ENCODE measurements around the gene TMEM263. TPM values are rescaled to one million over a fixed set of nuclear protein-coding genes. Genes with fewer than 3 reads are reported as not detected.

TMEM263 gene
- total RNA-seq, 1 experiment from 2014 or later = 11.8 TPM

DNA sequence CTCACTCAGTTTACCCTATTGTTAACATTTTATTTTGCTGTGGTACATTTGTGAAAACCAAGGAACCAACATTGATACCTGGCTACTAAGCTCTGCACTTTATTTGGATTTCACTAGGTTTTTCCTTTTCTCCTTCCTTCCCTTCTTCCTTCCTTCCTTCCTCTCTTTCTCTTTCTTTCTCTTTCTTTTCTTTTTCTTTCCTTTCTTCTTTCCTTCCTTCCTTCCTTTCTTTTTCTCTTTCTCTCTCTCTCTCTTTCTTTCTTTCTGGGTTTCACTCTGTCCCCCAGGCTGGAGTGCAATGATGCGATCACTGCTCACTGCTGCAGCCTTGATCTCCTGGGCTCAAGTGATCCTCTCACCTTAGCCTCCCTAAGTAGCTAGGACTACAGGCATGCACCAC, 29.1 kb upstream of the TMEM263 start:
- TF ChIP-seq, protein P1, sequence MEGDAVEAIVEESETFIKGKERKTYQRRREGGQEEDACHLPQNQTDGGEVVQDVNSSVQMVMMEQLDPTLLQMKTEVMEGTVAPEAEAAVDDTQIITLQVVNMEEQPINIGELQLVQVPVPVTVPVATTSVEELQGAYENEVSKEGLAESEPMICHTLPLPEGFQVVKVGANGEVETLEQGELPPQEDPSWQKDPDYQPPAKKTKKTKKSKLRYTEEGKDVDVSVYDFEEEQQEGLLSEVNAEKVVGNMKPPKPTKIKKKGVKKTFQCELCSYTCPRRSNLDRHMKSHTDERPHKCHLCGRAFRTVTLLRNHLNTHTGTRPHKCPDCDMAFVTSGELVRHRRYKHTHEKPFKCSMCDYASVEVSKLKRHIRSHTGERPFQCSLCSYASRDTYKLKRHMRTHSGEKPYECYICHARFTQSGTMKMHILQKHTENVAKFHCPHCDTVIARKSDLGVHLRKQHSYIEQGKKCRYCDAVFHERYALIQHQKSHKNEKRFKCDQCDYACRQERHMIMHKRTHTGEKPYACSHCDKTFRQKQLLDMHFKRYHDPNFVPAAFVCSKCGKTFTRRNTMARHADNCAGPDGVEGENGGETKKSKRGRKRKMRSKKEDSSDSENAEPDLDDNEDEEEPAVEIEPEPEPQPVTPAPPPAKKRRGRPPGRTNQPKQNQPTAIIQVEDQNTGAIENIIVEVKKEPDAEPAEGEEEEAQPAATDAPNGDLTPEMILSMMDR (conservative IDR thresholded peaks at IDR 0.05) = no peak
- Mint-ChIP-seq H3K9me3 (peaks cover 7 to 12% of the 10 kb centered on the region in 2 experiments; a peak in 4 of 5 replicates), H3K4me3 (no peak overlapping the region), H3K27ac (no peak overlapping the region), H3K27me3 (ENCODE audit: low read depth) (no peaks in the 10 kb centered on the region; the same call in none of the 2 replicates), H3K4me1 (no peaks in the 10 kb centered on the region), H3K36me3 (ENCODE audit: insufficient read depth in 1 of 3, low read depth in 3 of 3) (peaks cover 0 to 5% (median 1%) of the 10 kb centered on the region in 3 experiments; a peak in 5 of 7 replicates)
- no peaks in the 10 kb centered on the region for H3K79me1 ChIP-seq (ENCODE audit: insufficient read depth, low read depth, low read length, poor library complexity, severe bottlenecking)
- no peaks in the 10 kb centered on the region for H3K4me1 ChIP-seq (ENCODE audit: insufficient read depth, low read length)
- no peaks in the 10 kb centered on the region for H3K9me3 ChIP-seq (ENCODE audit: control insufficient read depth, low read depth, low read length)
- H2BK12ac ChIP-seq (ENCODE audit: insufficient read length, low read depth, low read length) = no peak overlapping the region
- H3K27ac ChIP-seq (ENCODE audit: insufficient read length, low read depth, low read length) = no peak overlapping the region
- no peak overlapping the region for H4K5ac ChIP-seq (ENCODE audit: insufficient read length, low read depth, low read length)
- no peak overlapping the region for H4K91ac ChIP-seq (ENCODE audit: insufficient read length, low read depth, low read length)
- H3K79me2 ChIP-seq (ENCODE audit: insufficient read depth, low read length) = no peaks in the 10 kb centered on the region
- no peak overlapping the region for H3K14ac ChIP-seq (ENCODE audit: insufficient read depth, low read length)
- no peaks in the 10 kb centered on the region for H3K23me2 ChIP-seq (ENCODE audit: insufficient read length, low read depth, low read length, poor library complexity, severe bottlenecking)
- no peaks in the 10 kb centered on the region for H3K27me3 ChIP-seq (ENCODE audit: insufficient read depth, low read length)
- no peak overlapping the region for H3T11ph ChIP-seq (ENCODE audit: low read length)
- no peak overlapping the region for H3K4me2 ChIP-seq (ENCODE audit: insufficient read depth, insufficient read length, low read length)
- no peak overlapping the region for H2BK15ac ChIP-seq (ENCODE audit: low read depth, low read length)
- H2BK20ac ChIP-seq (ENCODE audit: low read depth, low read length, poor library complexity, severe bottlenecking) = no peak overlapping the region
- no peak overlapping the region for H4K8ac ChIP-seq (replicated peaks; ENCODE audit: insufficient read length, low read depth, low read length)
- H2BK120ac ChIP-seq (ENCODE audit: low read depth, low read length, poor library complexity, severe bottlenecking) = no peak overlapping the region
- H4K20me1 ChIP-seq (ENCODE audit: control insufficient read depth, insufficient read depth, insufficient read length) = no peaks in the 10 kb centered on the region
- no peak for DNase-seq
- no peak overlapping the region for H2AFZ ChIP-seq (ENCODE audit: low read length)
- no peak overlapping the region for H2BK5ac ChIP-seq (ENCODE audit: insufficient read length, low read length)
- no peak overlapping the region for H3K4ac ChIP-seq (ENCODE audit: low read depth, low read length)
- H3K56ac ChIP-seq (ENCODE audit: insufficient read length, low read depth, low read length) = no peak overlapping the region
- no peak overlapping the region for H2AK5ac ChIP-seq (ENCODE audit: insufficient read length, low read length)
- WGBS (ENCODE audit: extremely low coverage, insufficient read length, low lambda C conversion rate) = no CpG with 5 or more reads among the region's 1 CpG
- no peak overlapping the region for H3K23ac ChIP-seq (ENCODE audit: insufficient read length, low read depth, low read length)
- H3K9ac ChIP-seq (ENCODE audit: extremely low read depth, insufficient read length, low read length) = no peak overlapping the region
- H3K18ac ChIP-seq (ENCODE audit: insufficient read length, low read depth, low read length) = no peak overlapping the region

Data from H9 (cell line).